Smooth muscle cell (in vitro differentiated cells): Measurements from ENCODE around the gene OR10P1. TPM values are rescaled to one million over a fixed set of nuclear protein-coding genes. Genes with fewer than 3 reads are reported as not detected.

Source experiments
- DNase-seq: peaks from one replicate; lab custom pipeline; 2025; ENCODE audit not compliant: unreplicated experiment; lab: John Stamatoyannopoulos, UW
- H2AFZ ChIP-seq: fragments of 200-600 bp; sonication (generic); 2 replicates; pipeline ENCODE4 v1.6.0; 2016; ENCODE audit warnings: antibody characterized with exemption, low read depth, mild to moderate bottlenecking
- H3F3A ChIP-seq: fragments of 200-600 bp; sonication (generic); 2 replicates; pipeline ENCODE4 v1.6.0; 2017; ENCODE audit warnings: antibody characterized with exemption, low read depth
- H3K27ac ChIP-seq: fragments of 200-600 bp; sonication (generic); 2 replicates; pipeline ENCODE4 v1.5.1; 2016; ENCODE audit warnings: low read depth, mild to moderate bottlenecking
- H3K27me3 ChIP-seq: fragments of 200-600 bp; sonication (generic); 2 replicates; pipeline ENCODE4 v1.6.1; 2016; ENCODE audit warnings: low read depth, mild to moderate bottlenecking
- H3K36me3 ChIP-seq: fragments of 200-600 bp; sonication (generic); 2 replicates; pipeline ENCODE4 v1.5.1; 2016; ENCODE audit warnings: low read depth
- H3K4me1 ChIP-seq: fragments of 200-600 bp; sonication (generic); 2 replicates; pipeline ENCODE4 v1.5.1; 2016; ENCODE audit warnings: low read depth
- H3K4me2 ChIP-seq: fragments of 200-600 bp; sonication (generic); 2 replicates; pipeline ENCODE4 v1.6.0; 2016; ENCODE audit warnings: mild to moderate bottlenecking
- H3K4me3 ChIP-seq: fragments of 200-600 bp; sonication (generic); 2 replicates; pipeline ENCODE4 v1.5.1; 2016; ENCODE audit warnings: mild to moderate bottlenecking
- H3K79me2 ChIP-seq: fragments of 200-600 bp; sonication (generic); 2 replicates; pipeline ENCODE4 v1.6.0; 2016; ENCODE audit warnings: low read depth, mild to moderate bottlenecking
- H3K9ac ChIP-seq: fragments of 200-600 bp; sonication (generic); 2 replicates; pipeline ENCODE4 v1.6.0; 2016; ENCODE audit warnings: low read depth
- H3K9me3 ChIP-seq: fragments of 200-600 bp; sonication (generic); replicated peaks from 2 replicates; pipeline ENCODE4 v1.5.1; 2016; ENCODE audit warnings: low read depth
- H4K20me1 ChIP-seq: fragments of 200-600 bp; sonication (generic); 2 replicates; pipeline ENCODE4 v1.6.0; 2016; ENCODE audit warnings: low read depth
- CTCF ChIP-seq: fragments of 200-600 bp; sonication (generic); IDR thresholded peaks from 2 replicates; pipeline ENCODE4 v1.5.1; 2017; ENCODE audit warnings: borderline replicate concordance, mild to moderate bottlenecking, antibody characterized with exemption; ENCODE audit not compliant: insufficient read depth, poor library complexity, severe bottlenecking
- WGBS: methylation state at CpG from one replicate; pipeline ENCODE4 v1.1.7; 2016; ENCODE audit warnings: low lambda C conversion rate; 5-methylcytosine and 5-hydroxymethylcytosine counted together
- polyA plus RNA-seq: library from polyadenylated mRNA; unstranded; fragments of >200 nt; fragmentation: Nextera tagmentation; extraction: Ambion mirVana; gene quantifications from 2 replicates; pipeline ENCODE4 v1.2.1, GENCODE V29; 2016
- total RNA-seq: library from RNA; depleted of rRNA; stranded (reverse); fragments of >200 nt; gene quantifications from 2 replicates; pipeline ENCODE4 v1.2.3, GENCODE V29; 2014

OR10P1 gene
- total and polyA plus RNA-seq, 2 experiments from 2014 or later, result not detected

- no peak for DNase-seq
- Histone ChIP-seq H3K4me1 (no peaks in the 10 kb centered on the region), H3K36me3 (no peaks in the 10 kb centered on the region), H3K27ac (no peak overlapping the region), H3K79me2 (no peaks in the 10 kb centered on the region), H3F3A (no peaks in the 10 kb centered on the region), H3K4me3 (no peak overlapping the region), H4K20me1 (no peaks in the 10 kb centered on the region), H3K4me2 (no peak overlapping the region), H3K9me3 (no peaks in the 10 kb centered on the region), H2AFZ (no peak overlapping the region), H3K9ac (no peak overlapping the region), H3K27me3 (peaks cover 4% of the 10 kb centered on the region)
- WGBS, result 76% methylated on average over 4 of the region's 4 CpGs
- no peak for TF ChIP-seq CTCF
These were observed 20.5 kb downstream of the OR10P1 start for GRCh38 chr12:55657212-55657611.

- no peaks in the 10 kb centered on the region for H4K20me1 ChIP-seq
- H3K9ac ChIP-seq, result no peak overlapping the region
- H3K4me1 ChIP-seq, result no peaks in the 10 kb centered on the region
- H3K9me3 ChIP-seq, result no peaks in the 10 kb centered on the region
- H3K36me3 ChIP-seq, result no peaks in the 10 kb centered on the region
- WGBS, result 87% methylated on average over 6 of the region's 6 CpGs
- peaks cover 4% of the 10 kb centered on the region for H3K27me3 ChIP-seq
- H3K27ac ChIP-seq, result no peak overlapping the region
- H3K4me2 ChIP-seq, result no peak overlapping the region
- H3K79me2 ChIP-seq, result no peaks in the 10 kb centered on the region
- no peak overlapping the region for H2AFZ ChIP-seq
- no peaks in the 10 kb centered on the region for H3F3A ChIP-seq
- H3K4me3 ChIP-seq, result no peak overlapping the region
- no peak for TF ChIP-seq CTCF
- DNase-seq, result no peak
These were observed 21.5 kb downstream of the OR10P1 start for GRCh38 chr12:55658212-55658611.

- Histone ChIP-seq H3K9ac (no peak overlapping the region), H3F3A (no peaks in the 10 kb centered on the region), H3K27ac (no peak overlapping the region), H3K27me3 (peaks cover 4% of the 10 kb centered on the region), H3K4me3 (no peak overlapping the region), H3K79me2 (no peaks in the 10 kb centered on the region), H3K4me2 (no peak overlapping the region), H2AFZ (no peak overlapping the region), H4K20me1 (no peaks in the 10 kb centered on the region), H3K36me3 (no peaks in the 10 kb centered on the region), H3K4me1 (no peaks in the 10 kb centered on the region), H3K9me3 (no peaks in the 10 kb centered on the region)
- 85% methylated on average over 3 of the region's 3 CpGs for WGBS
- TF ChIP-seq CTCF, result no peak
- DNase-seq, result no peak
These were observed 22.1 kb downstream of the OR10P1 start for GRCh38 chr12:55658635-55659391.
